Measurements from ENCODE around the gene EEIG1. TPM values are rescaled to one million over a fixed set of nuclear protein-coding genes. Genes with fewer than 3 reads are reported as not detected.
A peak's percentile ranks its signal among the peaks of the same experiment; 100 is the strongest.

The EEIG1 gene
- total RNA-seq, 2 experiments from 2014 or later: 77.2 to 83.8 TPM

DNA sequence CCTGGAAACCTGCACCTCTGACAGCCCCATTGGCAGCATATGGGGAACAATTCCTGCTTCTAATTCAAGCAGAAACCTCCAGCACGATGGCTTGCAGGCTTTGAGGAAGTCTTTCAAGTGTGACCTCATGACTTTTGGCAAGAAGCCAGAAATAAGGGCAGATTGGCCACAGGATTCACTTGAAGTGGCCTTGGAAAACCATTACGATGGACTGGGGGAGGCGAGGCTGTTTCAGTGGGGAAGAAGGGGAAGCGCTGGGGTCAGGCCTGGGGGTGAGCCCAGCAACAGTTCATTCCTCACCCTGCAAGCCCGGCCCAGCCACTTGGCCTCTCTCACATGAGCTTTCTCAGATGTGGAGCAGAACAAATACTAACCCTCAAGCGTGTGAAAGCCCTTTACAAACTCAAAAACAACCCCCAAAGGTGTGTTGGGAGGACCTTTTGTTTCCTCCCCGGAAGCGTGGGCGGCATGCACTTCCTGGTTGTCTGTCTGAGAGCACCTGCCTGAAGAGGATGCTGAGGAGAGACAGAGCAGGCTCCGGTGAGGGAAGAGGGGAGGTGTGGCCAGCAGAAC lies 26.9 kb upstream of the EEIG1 start:
- peak overlapping the region; percentile 81 for H3K4me3 Mint-ChIP-seq
- no peaks in the 10 kb centered on the region for H3K27me3 Mint-ChIP-seq
- DNase-seq: peak; percentile 89
- H3K9me3 Mint-ChIP-seq: peaks cover 6% of the 10 kb centered on the region
- H3K27ac Mint-ChIP-seq: peak overlapping the region; percentile 93
- peaks cover 8% of the 10 kb centered on the region for H3K36me3 Mint-ChIP-seq
- H3K4me1 Mint-ChIP-seq: peaks cover 43% of the 10 kb centered on the region

- Mint-ChIP-seq H3K36me3 (peaks cover 8% of the 10 kb centered on the region), H3K27me3 (no peaks in the 10 kb centered on the region), H3K4me1 (peaks cover 43% of the 10 kb centered on the region), H3K27ac (peak overlapping the region; percentile 86), H3K4me3 (peak overlapping the region; percentile 59), H3K9me3 (peaks cover 6% of the 10 kb centered on the region)
- DNase-seq: no peak
These were observed 25.7 kb upstream of the EEIG1 start for GRCh38 chr9:128006332-128006996.

DNA sequence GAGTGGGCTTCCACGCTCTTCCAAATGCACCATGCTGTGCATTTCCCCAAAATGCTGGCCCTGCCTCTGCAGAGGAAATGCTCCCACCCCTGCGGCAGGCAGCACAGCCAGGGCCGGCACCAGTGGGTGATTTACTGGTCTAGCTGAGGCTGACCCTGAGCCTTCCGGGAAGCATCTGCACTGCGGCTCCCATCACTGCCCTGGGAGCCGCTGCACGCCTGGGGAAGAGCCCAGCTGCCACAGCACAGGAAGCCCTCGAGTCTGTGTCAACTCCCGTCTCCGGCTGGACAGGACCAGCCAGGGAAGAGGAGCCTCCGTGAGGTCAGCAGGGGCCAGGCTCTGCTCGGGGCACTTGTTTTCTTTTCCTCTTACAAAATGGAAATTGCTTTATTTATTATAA lies 25.1 kb upstream of the EEIG1 start:
- peaks cover 8% of the 10 kb centered on the region for H3K36me3 Mint-ChIP-seq
- H3K4me3 Mint-ChIP-seq: peak overlapping the region; percentile 52
- H3K4me1 Mint-ChIP-seq: peaks cover 38% of the 10 kb centered on the region
- peaks cover 6% of the 10 kb centered on the region for H3K9me3 Mint-ChIP-seq
- H3K27me3 Mint-ChIP-seq: no peaks in the 10 kb centered on the region
- H3K27ac Mint-ChIP-seq: peak overlapping the region; percentile 86
- DNase-seq: no peak

GRCh38 chr9:128003966-128004604 lies 23.3 kb upstream of the EEIG1 start:
- peaks cover 35% of the 10 kb centered on the region for H3K4me1 Mint-ChIP-seq
- H3K27me3 Mint-ChIP-seq: no peaks in the 10 kb centered on the region
- H3K36me3 Mint-ChIP-seq: peaks cover 8% of the 10 kb centered on the region
- H3K9me3 Mint-ChIP-seq: peaks cover 6% of the 10 kb centered on the region
- no peak overlapping the region for H3K27ac Mint-ChIP-seq
- no peak for DNase-seq
- no peak overlapping the region for H3K4me3 Mint-ChIP-seq

DNA sequence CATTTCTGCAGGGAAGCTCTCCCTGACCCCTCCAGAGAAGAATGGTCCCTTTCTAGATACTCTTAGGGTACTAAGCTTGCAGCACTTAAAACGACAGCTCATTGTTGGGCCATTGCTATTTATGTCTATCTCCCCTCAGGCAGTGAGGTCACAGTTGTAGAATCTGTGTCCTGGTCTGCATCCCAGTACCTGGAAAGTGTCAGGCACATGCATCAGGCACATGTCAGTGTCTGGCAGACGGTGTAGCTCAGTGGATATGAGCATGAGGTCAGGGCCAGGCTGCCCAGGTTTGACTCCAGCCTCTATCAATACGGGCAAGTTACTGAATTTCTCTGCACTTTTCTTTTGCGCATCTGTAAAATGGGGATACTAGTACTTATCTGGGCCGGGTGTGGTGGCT lies 22.2 kb upstream of the EEIG1 start:
- Mint-ChIP-seq H3K4me1 (peaks cover 27% of the 10 kb centered on the region), H3K27ac (peak overlapping the region; percentile 46), H3K4me3 (no peak overlapping the region), H3K9me3 (peaks cover 1% of the 10 kb centered on the region), H3K36me3 (peaks cover 2% of the 10 kb centered on the region), H3K27me3 (no peaks in the 10 kb centered on the region)
- no peak for DNase-seq

DNA sequence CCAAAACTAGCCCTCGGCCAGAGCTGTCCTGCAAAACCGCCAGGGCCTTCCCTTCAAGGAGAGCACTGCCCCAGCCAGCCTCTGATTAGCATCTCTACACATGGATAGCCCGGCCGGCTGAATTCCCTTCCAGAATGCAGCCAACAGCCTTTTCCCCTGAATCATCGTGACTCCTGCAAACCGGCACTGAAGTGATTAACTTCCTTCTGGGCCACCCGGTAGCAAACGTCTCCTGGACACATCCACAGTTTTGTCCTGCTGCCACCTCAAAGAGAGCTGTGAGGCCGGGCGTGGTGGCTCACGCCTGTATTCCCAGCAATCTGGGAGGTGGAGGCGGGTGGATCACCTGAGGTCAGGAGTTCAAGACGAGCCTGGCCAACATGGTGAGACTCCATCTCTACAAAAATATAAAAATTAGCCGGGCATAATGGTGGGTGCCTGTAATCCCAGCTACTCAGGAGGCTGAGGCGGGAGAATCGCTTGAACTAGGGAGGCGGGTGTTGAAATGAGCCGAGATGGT lies 21.1 kb upstream of the EEIG1 start:
- Mint-ChIP-seq H3K4me3 (no peak overlapping the region), H3K9me3 (no peaks in the 10 kb centered on the region), H3K27me3 (no peaks in the 10 kb centered on the region), H3K27ac (no peak overlapping the region), H3K4me1 (peaks cover 18% of the 10 kb centered on the region), H3K36me3 (no peaks in the 10 kb centered on the region)
- no peak for DNase-seq

GRCh38 chr9:128001151-128001778 lies 20.5 kb upstream of the EEIG1 start:
- no peak for DNase-seq
- Mint-ChIP-seq H3K9me3 (no peaks in the 10 kb centered on the region), H3K27ac (no peak overlapping the region), H3K27me3 (no peaks in the 10 kb centered on the region), H3K4me3 (no peak overlapping the region), H3K36me3 (no peaks in the 10 kb centered on the region), H3K4me1 (peaks cover 14% of the 10 kb centered on the region)

DNA sequence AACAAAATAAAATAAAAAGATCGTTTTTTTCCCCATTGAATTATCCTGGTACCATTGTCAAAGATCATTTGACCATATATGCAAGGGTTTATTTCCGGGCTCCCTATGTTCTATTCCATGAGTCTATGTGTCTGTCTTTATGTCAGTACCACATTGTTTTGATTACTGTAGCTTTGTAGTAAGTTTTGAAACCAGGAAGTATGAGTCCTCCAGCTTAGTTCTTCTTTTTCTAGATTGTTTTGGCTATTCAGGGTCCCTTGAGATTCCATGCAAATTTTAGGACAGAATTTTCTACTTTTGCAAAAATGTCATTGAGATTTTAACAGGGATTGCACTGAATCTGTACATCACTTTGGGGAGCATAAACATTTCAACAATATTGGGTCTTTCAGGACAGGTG lies 18.7 kb upstream of the EEIG1 start:
- Mint-ChIP-seq H3K27ac (no peak overlapping the region), H3K4me3 (no peak overlapping the region), H3K27me3 (no peaks in the 10 kb centered on the region), H3K36me3 (no peaks in the 10 kb centered on the region), H3K4me1 (peaks cover 8% of the 10 kb centered on the region), H3K9me3 (no peaks in the 10 kb centered on the region)
- no peak for DNase-seq

GRCh38 chr9:127993721-127994120 lies 12.9 kb upstream of the EEIG1 start:
- H3K4me3 Mint-ChIP-seq: no peak overlapping the region
- no peaks in the 10 kb centered on the region for H3K9me3 Mint-ChIP-seq
- peaks cover 23% of the 10 kb centered on the region for H3K4me1 Mint-ChIP-seq
- H3K27me3 Mint-ChIP-seq: no peaks in the 10 kb centered on the region
- DNase-seq: no peak
- H3K36me3 Mint-ChIP-seq: no peaks in the 10 kb centered on the region
- H3K27ac Mint-ChIP-seq: no peak overlapping the region

- H3K9me3 Mint-ChIP-seq: no peaks in the 10 kb centered on the region
- no peak overlapping the region for H3K4me3 Mint-ChIP-seq
- no peaks in the 10 kb centered on the region for H3K36me3 Mint-ChIP-seq
- H3K27ac Mint-ChIP-seq: no peak overlapping the region
- DNase-seq: no peak
- no peaks in the 10 kb centered on the region for H3K27me3 Mint-ChIP-seq
- H3K4me1 Mint-ChIP-seq: peaks cover 23% of the 10 kb centered on the region
These were observed 11.0 kb upstream of the EEIG1 start for GRCh38 chr9:127991757-127992274.

- no peaks in the 10 kb centered on the region for H3K9me3 Mint-ChIP-seq
- DNase-seq: no peak
- no peaks in the 10 kb centered on the region for H3K27me3 Mint-ChIP-seq
- H3K4me1 Mint-ChIP-seq: peaks cover 25% of the 10 kb centered on the region
- H3K4me3 Mint-ChIP-seq: no peak overlapping the region
- H3K36me3 Mint-ChIP-seq: no peaks in the 10 kb centered on the region
- H3K27ac Mint-ChIP-seq: no peak overlapping the region
These were observed 10.4 kb upstream of the EEIG1 start for GRCh38 chr9:127991017-127991756.

DNA sequence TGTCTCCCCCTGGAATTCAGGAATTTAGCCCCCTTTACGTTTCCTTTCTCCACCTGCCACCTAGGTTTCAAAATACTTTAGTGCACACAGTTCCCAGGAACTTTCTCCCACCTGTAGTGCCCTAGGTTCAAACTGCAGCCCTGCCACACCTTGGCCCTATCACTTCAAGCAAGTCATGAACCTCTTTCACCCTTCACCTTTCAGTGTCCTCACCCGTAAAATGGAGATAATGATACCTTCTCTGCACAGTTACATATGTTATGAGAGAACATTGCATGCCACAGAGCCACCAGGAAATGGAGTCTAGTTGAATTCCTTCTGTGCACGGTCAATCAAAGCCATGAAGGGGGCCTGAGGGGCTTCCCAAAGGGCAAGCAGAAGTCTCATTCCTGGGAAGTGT lies 9.8 kb upstream of the EEIG1 start:
- Mint-ChIP-seq H3K4me3 (no peak overlapping the region), H3K36me3 (no peaks in the 10 kb centered on the region), H3K27me3 (no peaks in the 10 kb centered on the region), H3K27ac (no peak overlapping the region), H3K4me1 (peaks cover 25% of the 10 kb centered on the region), H3K9me3 (no peaks in the 10 kb centered on the region)
- DNase-seq: no peak

- Mint-ChIP-seq H3K36me3 (no peaks in the 10 kb centered on the region), H3K27ac (no peak overlapping the region)
These were observed 8.3 kb upstream of the EEIG1 start for GRCh38 chr9:127989094-127989493.

GRCh38 chr9:127987103-127987614 lies 6.4 kb upstream of the EEIG1 start:
- no peak overlapping the region for H3K4me3 Mint-ChIP-seq
- H3K36me3 Mint-ChIP-seq: no peaks in the 10 kb centered on the region
- DNase-seq: no peak
- no peaks in the 10 kb centered on the region for H3K9me3 Mint-ChIP-seq
- no peaks in the 10 kb centered on the region for H3K27me3 Mint-ChIP-seq
- peaks cover 38% of the 10 kb centered on the region for H3K4me1 Mint-ChIP-seq
- no peak overlapping the region for H3K27ac Mint-ChIP-seq

More at GRCh38 chr9:127989094-127989493, 8.3 kb upstream of the EEIG1 start:
- Mint-ChIP-seq H3K27me3 (no peaks in the 10 kb centered on the region), H3K4me1 (peaks cover 29% of the 10 kb centered on the region), H3K9me3 (no peaks in the 10 kb centered on the region), H3K4me3 (no peak overlapping the region)
- no peak for DNase-seq
